Uterus (tissue), 2 donors: ENCODE results near the gene SUGCT.

Experiments
- CTCF ChIP-seq, 4 experiments: fragments of 200-600 bp in 2 of 4; fragments of 450-650 bp in 2 of 4; sonication (generic) in 2 of 4; IDR thresholded peaks; one replicate each; pipeline ENCODE4 v1.5.1; 2016 to 2019; ENCODE audit warnings: antibody characterized with exemption in 4 of 4, mild to moderate bottlenecking in 2 of 4, moderate library complexity in 1 of 4
- POLR2A ChIP-seq, 2 donors: fragments of 450-650 bp; IDR thresholded peaks; one replicate each; pipeline ENCODE4 v1.6.1; 2016; ENCODE audit warnings: antibody characterized with exemption in 2 of 2, mild to moderate bottlenecking in 1 of 2, moderate library complexity in 1 of 2

GRCh38 chr7:40782836-40783235 is 648.0 kb downstream of the SUGCT start:
- no peak for TF ChIP-seq CTCF (IDR thresholded peaks at IDR 0.05)
- no peak for TF ChIP-seq POLR2A (IDR thresholded peaks at IDR 0.05)
